ENCODE data around the gene AVPR1B. TPM values are rescaled to one million over a fixed set of nuclear protein-coding genes. Genes with fewer than 3 reads are reported as not detected.

Gene AVPR1B
- polyA plus RNA-seq, 1 experiment: not detected

GRCh38 chr1:206108635-206109034, 8.6 kb downstream of the AVPR1B start:
- CTCF ChIA-PET: interaction anchor here (1.0 to 13.4 kb wide), 10 partner anchors 17 to 450 kb away, joined by 4 to 329 read pairs (median 6); partner anchors contain the start of gene RAB7B
- POLR2A ChIA-PET: no interaction called here

DNA sequence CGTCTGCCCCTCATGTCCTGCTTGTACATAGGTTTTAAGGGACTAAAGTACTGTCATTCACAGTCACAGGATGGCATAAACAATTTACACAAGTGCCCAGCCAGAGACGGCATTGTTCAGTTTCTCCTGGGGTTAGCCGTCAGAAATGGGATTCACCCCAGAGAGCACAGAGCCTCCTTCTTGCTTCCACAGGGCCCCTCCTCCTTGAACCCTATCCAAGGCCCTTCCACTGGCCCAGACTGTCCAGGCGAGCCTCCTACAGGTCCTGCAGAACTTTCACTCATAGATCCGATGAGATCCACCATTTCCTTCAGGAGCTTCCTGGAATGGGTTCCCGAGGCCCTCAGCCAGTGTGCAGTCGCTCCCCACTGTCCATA, 10.0 kb downstream of the AVPR1B start:
- H3K36me3 ChIP-seq (ENCODE audit: control insufficient read depth, insufficient read depth, low read length): no peaks in the 10 kb centered on the region
- ChIA-PET POLR2A (interaction anchor here (0.6 to 1.1 kb wide), 2 partner anchors 121 to 129 kb away, joined by 3 to 4 read pairs; no protein-coding TSS in a partner anchor), CTCF (interaction anchor here (0.9 to 13.4 kb wide), 30 partner anchors 8 to 443 kb away, joined by 3 to 329 read pairs (median 4); partner anchors contain the start of gene RAB7B)
- no peak overlapping the region for H3K4me3 ChIP-seq (ENCODE audit: low read depth, low read length)
- peaks cover 10% of the 10 kb centered on the region for H3K27me3 ChIP-seq (ENCODE audit: control insufficient read depth, insufficient read depth, low read length)
- no peak for DNase-seq (ENCODE audit: low read depth)
- TF ChIP-seq, protein P1, sequence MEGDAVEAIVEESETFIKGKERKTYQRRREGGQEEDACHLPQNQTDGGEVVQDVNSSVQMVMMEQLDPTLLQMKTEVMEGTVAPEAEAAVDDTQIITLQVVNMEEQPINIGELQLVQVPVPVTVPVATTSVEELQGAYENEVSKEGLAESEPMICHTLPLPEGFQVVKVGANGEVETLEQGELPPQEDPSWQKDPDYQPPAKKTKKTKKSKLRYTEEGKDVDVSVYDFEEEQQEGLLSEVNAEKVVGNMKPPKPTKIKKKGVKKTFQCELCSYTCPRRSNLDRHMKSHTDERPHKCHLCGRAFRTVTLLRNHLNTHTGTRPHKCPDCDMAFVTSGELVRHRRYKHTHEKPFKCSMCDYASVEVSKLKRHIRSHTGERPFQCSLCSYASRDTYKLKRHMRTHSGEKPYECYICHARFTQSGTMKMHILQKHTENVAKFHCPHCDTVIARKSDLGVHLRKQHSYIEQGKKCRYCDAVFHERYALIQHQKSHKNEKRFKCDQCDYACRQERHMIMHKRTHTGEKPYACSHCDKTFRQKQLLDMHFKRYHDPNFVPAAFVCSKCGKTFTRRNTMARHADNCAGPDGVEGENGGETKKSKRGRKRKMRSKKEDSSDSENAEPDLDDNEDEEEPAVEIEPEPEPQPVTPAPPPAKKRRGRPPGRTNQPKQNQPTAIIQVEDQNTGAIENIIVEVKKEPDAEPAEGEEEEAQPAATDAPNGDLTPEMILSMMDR (IDR thresholded peaks at IDR 0.05; ENCODE audit: insufficient read depth, low read depth, low read length): no peak

More at GRCh38 chr1:206108635-206109034, 8.6 kb downstream of the AVPR1B start:
- Histone ChIP-seq H3K27me3 (ENCODE audit: control insufficient read depth, insufficient read depth, low read length) (peaks cover 12% of the 10 kb centered on the region), H3K36me3 (ENCODE audit: control insufficient read depth, insufficient read depth, low read length) (no peaks in the 10 kb centered on the region), H3K4me3 (ENCODE audit: low read depth, low read length) (no peak overlapping the region)
- TF ChIP-seq, protein P1 (IDR thresholded peaks at IDR 0.05; ENCODE audit: insufficient read depth, low read depth, low read length): no peak
- no peak for DNase-seq (ENCODE audit: low read depth)

- TF ChIP-seq, protein P1 (IDR thresholded peaks at IDR 0.05; ENCODE audit: insufficient read depth, low read depth, low read length): peak; percentile 88
- Histone ChIP-seq H3K36me3 (ENCODE audit: control insufficient read depth, insufficient read depth, low read length) (no peaks in the 10 kb centered on the region), H3K27me3 (ENCODE audit: control insufficient read depth, insufficient read depth, low read length) (peaks cover 12% of the 10 kb centered on the region), H3K4me3 (ENCODE audit: low read depth, low read length) (no peak overlapping the region)
- peak; percentile 49 for DNase-seq (ENCODE audit: low read depth)
- POLR2A ChIA-PET: interaction anchor here (0.6 to 1.1 kb wide), 2 partner anchors 120 to 129 kb away, joined by 3 to 4 read pairs; no protein-coding TSS in a partner anchor
- CTCF ChIA-PET: interaction anchor here (0.6 to 13.4 kb wide), 34 partner anchors 9 to 448 kb away, joined by 3 to 329 read pairs (median 4); partner anchors contain the start of genes AVPR1B and RAB7B
These were observed 10.6 kb downstream of the AVPR1B start for GRCh38 chr1:206106328-206107167.

- H3K4me3 ChIP-seq (ENCODE audit: low read depth, low read length): no peak overlapping the region
- H3K36me3 ChIP-seq (ENCODE audit: control insufficient read depth, insufficient read depth, low read length): no peaks in the 10 kb centered on the region
- TF ChIP-seq, protein P1 (IDR thresholded peaks at IDR 0.05; ENCODE audit: insufficient read depth, low read depth, low read length): no peak
- POLR2A ChIA-PET: no interaction called here
- CTCF ChIA-PET: interaction anchor here (1.0 to 13.4 kb wide), 13 partner anchors 13 to 447 kb away, joined by 3 to 329 read pairs (median 9); no protein-coding TSS in a partner anchor
- DNase-seq (ENCODE audit: low read depth): no peak
- peaks cover 17% of the 10 kb centered on the region for H3K27me3 ChIP-seq (ENCODE audit: control insufficient read depth, insufficient read depth, low read length)
These were observed 11.7 kb downstream of the AVPR1B start for GRCh38 chr1:206105464-206105995.

- ChIA-PET CTCF (interaction anchor here (0.7 to 13.4 kb wide), 3 partner anchors 121 to 355 kb away, joined by 3 to 329 read pairs (median 3); no protein-coding TSS in a partner anchor), POLR2A (no interaction called here)
- H3K27me3 ChIP-seq (ENCODE audit: control insufficient read depth, insufficient read depth, low read length): peaks cover 18% of the 10 kb centered on the region
- no peak overlapping the region for H3K4me3 ChIP-seq (ENCODE audit: low read depth, low read length)
- no peaks in the 10 kb centered on the region for H3K36me3 ChIP-seq (ENCODE audit: control insufficient read depth, insufficient read depth, low read length)
- no peak for DNase-seq (ENCODE audit: low read depth)
- TF ChIP-seq, protein P1 (IDR thresholded peaks at IDR 0.05; ENCODE audit: insufficient read depth, low read depth, low read length): no peak
These were observed 13.2 kb downstream of the AVPR1B start for GRCh38 chr1:206103979-206104378.

Data from BJ (cell line).